HepG2 (cell line): Measurements from ENCODE around the gene CGNL1. TPM values are rescaled to one million over a fixed set of nuclear protein-coding genes. Genes with fewer than 3 reads are reported as not detected.
A peak's percentile ranks its signal among the peaks of the same experiment; 100 is the strongest.

ENCODE experiments used
- CREB1 ChIP-seq, 2 experiments: fragments of 450-650 bp in 1 of 2; IDR thresholded peaks; 2 replicates each; pipeline ENCODE4 v1.6.1; 2016 to 2017; ENCODE audit warnings: control low read depth in 1 of 2, mild to moderate bottlenecking in 1 of 2, missing compliant biosample characterization in 1 of 2, missing genetic modification characterization in 1 of 2
- GABPA ChIP-seq, 2 experiments: IDR thresholded peaks; 2 replicates each; pipeline ENCODE4 v1.6.1; 2011 to 2016; ENCODE audit warnings: low read depth in 2 of 2, low read length in 1 of 2, missing biosample characterization in 1 of 2, missing genetic modification characterization in 1 of 2
- GPN1 ChIP-seq: sonication (generic); formaldehyde crosslinking; IDR thresholded peaks from 2 replicates; pipeline ENCODE4 v1.5.1; 2020; ENCODE audit warnings: missing genetic modification reagents, borderline replicate concordance
- IKZF1 ChIP-seq: fragments of 450-650 bp; IDR thresholded peaks from 2 replicates; pipeline ENCODE4 v1.7.1; 2016
- KAT7 ChIP-seq: IDR thresholded peaks from 2 replicates; pipeline ENCODE4 v1.6.1; 2018; ENCODE audit warnings: borderline replicate concordance, missing compliant biosample characterization
- MTF2 ChIP-seq: sonication (generic); formaldehyde crosslinking; IDR thresholded peaks from 2 replicates; pipeline ENCODE4 v1.5.0; 2020; ENCODE audit warnings: missing genetic modification reagents, borderline replicate concordance
- PHF5A ChIP-seq: IDR thresholded peaks from one replicate; pipeline ENCODE4 v1.6.1; 2018; ENCODE audit warnings: low read depth, missing genetic modification reagents; ENCODE audit not compliant: unreplicated experiment
- SAFB2 ChIP-seq: sonication (generic); formaldehyde crosslinking; IDR thresholded peaks from 2 replicates; pipeline ENCODE4 v1.5.1; 2020; ENCODE audit warnings: missing genetic modification reagents, low read depth, mild to moderate bottlenecking, borderline replicate concordance
- TP53 ChIP-seq: sonication (generic); formaldehyde crosslinking; conservative IDR thresholded peaks from 2 replicates; pipeline ENCODE4 v1.4.0; 2020; ENCODE audit warnings: missing genetic modification reagents
- ZKSCAN8 ChIP-seq: IDR thresholded peaks from 2 replicates; pipeline ENCODE4 v1.6.1; 2016; ENCODE audit warnings: borderline replicate concordance, missing genetic modification reagents, missing compliant biosample characterization
- ZNF20 ChIP-seq: sonication (generic); formaldehyde crosslinking; IDR thresholded peaks from 2 replicates; pipeline ENCODE4 v1.4.0; 2020; ENCODE audit warnings: mild to moderate bottlenecking, moderate library complexity, missing genetic modification reagents
- ZNF260 ChIP-seq: sonication (generic); formaldehyde crosslinking; IDR thresholded peaks from 2 replicates; pipeline ENCODE4 v1.4.0; 2020; ENCODE audit warnings: missing genetic modification reagents, low read depth, mild to moderate bottlenecking, borderline replicate concordance
- polyA plus RNA-seq, 8 experiments: library from polyadenylated mRNA; depleted of rRNA in 3 of 8; stranded (reverse) in 7 of 8; unstranded in 1 of 8; fragments of >200 nt; fragmentation: Illumina TruSeq in 4 of 8; extraction: Trizol in 4 of 8; gene quantifications; 2 replicates each; pipeline versions ENCODE4 v1.2.1 to v1.2.3, GENCODE V29; 2011 to 2016; ENCODE audit warnings: low read depth in 4 of 8, missing spikeins in 1 of 8, mixed read lengths in 1 of 8; ENCODE audit not compliant: insufficient read depth in 1 of 8
- total RNA-seq, 5 experiments: library from RNA; depleted of rRNA; stranded (reverse); fragments of >200 nt; fragmentation: Illumina TruSeq; extraction: Trizol; gene quantifications; 2 replicates each; pipeline ENCODE4 v1.2.3, GENCODE V29; 2016; ENCODE audit warnings: low read depth in 1 of 5
- TF ChIP-seq, protein P1 (sequence below): sonication (generic); formaldehyde crosslinking; IDR thresholded peaks from 2 replicates; pipeline ENCODE4 v1.4.0; 2020; ENCODE audit warnings: mild to moderate bottlenecking, missing genetic modification reagents
- TF ChIP-seq, protein P2 (sequence below): IDR thresholded peaks from 2 replicates; pipeline ENCODE4 v1.6.1; 2016; ENCODE audit warnings: control low read depth
- TF ChIP-seq, protein P3 (sequence below): sonication (generic); formaldehyde crosslinking; IDR thresholded peaks from 2 replicates; pipeline ENCODE4 v1.4.0; 2020; ENCODE audit warnings: mild to moderate bottlenecking, missing genetic modification reagents
- TF ChIP-seq, protein P4 (sequence below): sonication (generic); formaldehyde crosslinking; IDR thresholded peaks from 2 replicates; pipeline ENCODE4 v1.8.1; 2023; ENCODE audit warnings: mild to moderate bottlenecking, missing genetic modification reagents
- TF ChIP-seq, protein P5 (sequence below): IDR thresholded peaks from 2 replicates; pipeline ENCODE4 v1.6.1; 2016; ENCODE audit warnings: low read depth, control low read depth
- TF ChIP-seq, protein P6 (sequence below): IDR thresholded peaks from 2 replicates; pipeline ENCODE4 v1.6.1; 2012; ENCODE audit warnings: inconsistent platforms

The CGNL1 gene
- total and polyA plus RNA-seq, 2 of the 13 experiments (the other 11 are each of a cell fraction or from before 2014, with no cell fraction given), result 5.6 to 15.6 TPM

DNA sequence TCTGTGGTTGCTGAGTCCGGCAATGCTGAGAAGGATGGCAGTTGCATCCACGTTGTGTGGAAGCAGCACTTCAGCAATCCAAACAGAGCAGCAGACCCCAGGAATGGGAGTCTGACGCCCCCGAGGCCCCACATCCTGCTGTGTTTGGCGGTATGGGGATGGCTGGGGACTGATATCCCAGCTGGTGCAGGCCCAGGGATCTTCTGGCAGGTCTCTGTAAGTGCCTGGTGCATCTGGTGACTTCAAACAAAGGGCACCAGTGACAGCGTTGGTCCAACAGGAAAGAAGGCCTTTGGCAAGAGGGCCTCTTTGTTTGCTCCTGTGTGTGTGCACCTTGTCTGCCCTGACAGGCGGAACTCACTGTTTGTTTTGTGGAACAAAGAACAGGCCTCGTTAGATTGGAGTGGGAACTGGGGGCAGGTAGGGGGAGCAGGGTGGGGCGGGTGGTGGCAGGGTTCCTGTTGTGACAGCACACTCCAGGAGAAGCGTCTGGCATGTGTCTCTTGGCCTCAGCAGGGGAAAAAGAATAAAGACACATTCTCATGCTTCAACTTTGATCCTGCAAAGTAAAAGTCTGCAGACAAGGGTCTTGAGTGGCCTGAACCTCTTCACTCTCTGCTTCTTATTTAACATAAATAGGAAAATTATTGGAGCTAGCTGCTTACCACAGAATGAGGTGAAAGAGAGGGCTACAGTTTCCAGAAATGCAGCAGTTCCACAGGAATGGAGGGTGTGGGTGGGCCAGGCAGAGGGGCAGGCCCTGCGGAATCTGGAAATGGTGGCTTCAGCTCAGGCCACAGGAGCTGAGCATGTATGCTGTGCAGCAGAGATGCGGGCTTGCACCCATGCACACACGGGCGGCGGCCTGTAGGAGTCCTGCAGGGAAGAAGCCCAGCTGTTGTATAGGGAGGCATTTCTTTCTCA, 120.9 kb downstream of the CGNL1 start (continued):
- TF ChIP-seq, protein P1, sequence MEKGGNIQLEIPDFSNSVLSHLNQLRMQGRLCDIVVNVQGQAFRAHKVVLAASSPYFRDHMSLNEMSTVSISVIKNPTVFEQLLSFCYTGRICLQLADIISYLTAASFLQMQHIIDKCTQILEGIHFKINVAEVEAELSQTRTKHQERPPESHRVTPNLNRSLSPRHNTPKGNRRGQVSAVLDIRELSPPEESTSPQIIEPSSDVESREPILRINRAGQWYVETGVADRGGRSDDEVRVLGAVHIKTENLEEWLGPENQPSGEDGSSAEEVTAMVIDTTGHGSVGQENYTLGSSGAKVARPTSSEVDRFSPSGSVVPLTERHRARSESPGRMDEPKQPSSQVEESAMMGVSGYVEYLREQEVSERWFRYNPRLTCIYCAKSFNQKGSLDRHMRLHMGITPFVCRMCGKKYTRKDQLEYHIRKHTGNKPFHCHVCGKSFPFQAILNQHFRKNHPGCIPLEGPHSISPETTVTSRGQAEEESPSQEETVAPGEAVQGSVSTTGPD (CRISPR knock-in tag), result peak; percentile 99
- TF ChIP-seq, protein P2, sequence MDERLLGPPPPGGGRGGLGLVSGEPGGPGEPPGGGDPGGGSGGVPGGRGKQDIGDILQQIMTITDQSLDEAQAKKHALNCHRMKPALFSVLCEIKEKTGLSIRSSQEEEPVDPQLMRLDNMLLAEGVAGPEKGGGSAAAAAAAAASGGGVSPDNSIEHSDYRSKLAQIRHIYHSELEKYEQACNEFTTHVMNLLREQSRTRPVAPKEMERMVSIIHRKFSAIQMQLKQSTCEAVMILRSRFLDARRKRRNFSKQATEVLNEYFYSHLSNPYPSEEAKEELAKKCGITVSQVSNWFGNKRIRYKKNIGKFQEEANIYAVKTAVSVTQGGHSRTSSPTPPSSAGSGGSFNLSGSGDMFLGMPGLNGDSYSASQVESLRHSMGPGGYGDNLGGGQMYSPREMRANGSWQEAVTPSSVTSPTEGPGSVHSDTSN (CRISPR knock-in tag), result no peak
- TF ChIP-seq, protein P3, sequence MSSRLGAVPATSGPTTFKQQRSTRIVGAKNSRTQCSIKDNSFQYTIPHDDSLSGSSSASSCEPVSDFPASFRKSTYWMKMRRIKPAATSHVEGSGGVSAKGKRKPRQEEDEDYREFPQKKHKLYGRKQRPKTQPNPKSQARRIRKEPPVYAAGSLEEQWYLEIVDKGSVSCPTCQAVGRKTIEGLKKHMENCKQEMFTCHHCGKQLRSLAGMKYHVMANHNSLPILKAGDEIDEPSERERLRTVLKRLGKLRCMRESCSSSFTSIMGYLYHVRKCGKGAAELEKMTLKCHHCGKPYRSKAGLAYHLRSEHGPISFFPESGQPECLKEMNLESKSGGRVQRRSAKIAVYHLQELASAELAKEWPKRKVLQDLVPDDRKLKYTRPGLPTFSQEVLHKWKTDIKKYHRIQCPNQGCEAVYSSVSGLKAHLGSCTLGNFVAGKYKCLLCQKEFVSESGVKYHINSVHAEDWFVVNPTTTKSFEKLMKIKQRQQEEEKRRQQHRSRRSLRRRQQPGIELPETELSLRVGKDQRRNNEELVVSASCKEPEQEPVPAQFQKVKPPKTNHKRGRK, result no peak
- no peak for TF ChIP-seq SAFB2 (CRISPR knock-in tag)
- TF ChIP-seq, protein P4, sequence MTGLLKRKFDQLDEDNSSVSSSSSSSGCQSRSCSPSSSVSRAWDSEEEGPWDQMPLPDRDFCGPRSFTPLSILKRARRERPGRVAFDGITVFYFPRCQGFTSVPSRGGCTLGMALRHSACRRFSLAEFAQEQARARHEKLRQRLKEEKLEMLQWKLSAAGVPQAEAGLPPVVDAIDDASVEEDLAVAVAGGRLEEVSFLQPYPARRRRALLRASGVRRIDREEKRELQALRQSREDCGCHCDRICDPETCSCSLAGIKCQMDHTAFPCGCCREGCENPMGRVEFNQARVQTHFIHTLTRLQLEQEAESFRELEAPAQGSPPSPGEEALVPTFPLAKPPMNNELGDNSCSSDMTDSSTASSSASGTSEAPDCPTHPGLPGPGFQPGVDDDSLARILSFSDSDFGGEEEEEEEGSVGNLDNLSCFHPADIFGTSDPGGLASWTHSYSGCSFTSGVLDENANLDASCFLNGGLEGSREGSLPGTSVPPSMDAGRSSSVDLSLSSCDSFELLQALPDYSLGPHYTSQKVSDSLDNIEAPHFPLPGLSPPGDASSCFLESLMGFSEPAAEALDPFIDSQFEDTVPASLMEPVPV (CRISPR knock-in tag), result 0 out of 2 replicates have a peak, but pooled peaks have one; percentile 3
- TF ChIP-seq KAT7 (CRISPR knock-in tag), result 0 out of 2 replicates have a peak, but pooled peaks have one; percentile 25
- no peak for TF ChIP-seq CREB1 (IDR thresholded peaks at IDR 0.05)
- 0 out of 2 replicates have a peak, but pooled peaks have one; percentile 51 for TF ChIP-seq CREB1 (CRISPR knock-in tag; IDR thresholded peaks at IDR 0.05)
- TF ChIP-seq TP53 (CRISPR knock-in tag), result no peak
- TF ChIP-seq, protein P5, sequence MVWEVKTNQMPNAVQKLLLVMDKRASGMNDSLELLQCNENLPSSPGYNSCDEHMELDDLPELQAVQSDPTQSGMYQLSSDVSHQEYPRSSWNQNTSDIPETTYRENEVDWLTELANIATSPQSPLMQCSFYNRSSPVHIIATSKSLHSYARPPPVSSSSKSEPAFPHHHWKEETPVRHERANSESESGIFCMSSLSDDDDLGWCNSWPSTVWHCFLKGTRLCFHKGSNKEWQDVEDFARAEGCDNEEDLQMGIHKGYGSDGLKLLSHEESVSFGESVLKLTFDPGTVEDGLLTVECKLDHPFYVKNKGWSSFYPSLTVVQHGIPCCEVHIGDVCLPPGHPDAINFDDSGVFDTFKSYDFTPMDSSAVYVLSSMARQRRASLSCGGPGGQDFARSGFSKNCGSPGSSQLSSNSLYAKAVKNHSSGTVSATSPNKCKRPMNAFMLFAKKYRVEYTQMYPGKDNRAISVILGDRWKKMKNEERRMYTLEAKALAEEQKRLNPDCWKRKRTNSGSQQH (CRISPR knock-in tag), result peak; percentile 73; the same call in 1 of the 2 replicates
- TF ChIP-seq PHF5A (CRISPR knock-in tag), result peak; percentile 38
- no peak for TF ChIP-seq ZKSCAN8 (CRISPR knock-in tag)
- TF ChIP-seq GPN1, result no peak
- TF ChIP-seq IKZF1, result no peak
- no peak for TF ChIP-seq ZNF260
- TF ChIP-seq, protein P6, sequence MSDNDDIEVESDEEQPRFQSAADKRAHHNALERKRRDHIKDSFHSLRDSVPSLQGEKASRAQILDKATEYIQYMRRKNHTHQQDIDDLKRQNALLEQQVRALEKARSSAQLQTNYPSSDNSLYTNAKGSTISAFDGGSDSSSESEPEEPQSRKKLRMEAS, result peak; percentile 78
- no peak for TF ChIP-seq GABPA (IDR thresholded peaks at IDR 0.05; ENCODE audit: low read depth, low read length)
- peak; percentile 65 for TF ChIP-seq GABPA (CRISPR knock-in tag; IDR thresholded peaks at IDR 0.05; ENCODE audit: low read depth)
- no peak for TF ChIP-seq ZNF20 (CRISPR knock-in tag)
- TF ChIP-seq MTF2, result no peak; the same call in 1 of the 2 replicates
